ENCODE data around the gene MED16.
A peak's percentile ranks its signal among the peaks of the same experiment; 100 is the strongest.
"Not testable (repeated sequence)": the region's sequence is repeated elsewhere in the genome, so short reads cannot be mapped to it uniquely, and the experiment has no call there.

MED16 gene

GRCh38 chr19:888581-889385 is 4.2 kb downstream of the MED16 start:
- DNase-seq: no peak

- DNase-seq: no peak
These were observed 5.4 kb downstream of the MED16 start for GRCh38 chr19:887599-887998.

GRCh38 chr19:887072-887471 is 5.9 kb downstream of the MED16 start:
- no peak for DNase-seq

- DNase-seq: no peak
These were observed 7.3 kb downstream of the MED16 start for GRCh38 chr19:885536-886224.

- DNase-seq: no peak
These were observed 8.4 kb downstream of the MED16 start for GRCh38 chr19:884420-885211.

- no peak for DNase-seq
These were observed 9.3 kb downstream of the MED16 start for GRCh38 chr19:883661-884211.

- no peak for DNase-seq
These were observed 10.0 kb downstream of the MED16 start for GRCh38 chr19:882871-883497.

- DNase-seq: no peak
These were observed 11.5 kb downstream of the MED16 start for GRCh38 chr19:881385-882071.

- DNase-seq: no peak
These were observed 13.1 kb downstream of the MED16 start for GRCh38 chr19:879711-880438.

- DNase-seq: not testable (repeated sequence)
These were observed 14.0 kb downstream of the MED16 start for GRCh38 chr19:878751-879561.

GRCh38 chr19:877992-878660 is 14.9 kb downstream of the MED16 start:
- DNase-seq: not testable (repeated sequence)

- no peak for DNase-seq
These were observed 16.1 kb downstream of the MED16 start for GRCh38 chr19:876780-877314.

- DNase-seq: no peak
These were observed 16.9 kb downstream of the MED16 start for GRCh38 chr19:876089-876488.

GRCh38 chr19:875265-875879 is 17.6 kb downstream of the MED16 start:
- no peak for DNase-seq

- no peak for DNase-seq
These were observed 19.4 kb downstream of the MED16 start for GRCh38 chr19:873561-874041.

GRCh38 chr19:873084-873483 is 19.9 kb downstream of the MED16 start:
- DNase-seq: peak; percentile 34 to 42

- DNase-seq: peak; percentile 62 to 71
These were observed 20.6 kb downstream of the MED16 start for GRCh38 chr19:872266-872951.
